ENCODE data around the gene NRG3. TPM values are rescaled to one million over a fixed set of nuclear protein-coding genes. Genes with fewer than 3 reads are reported as not detected.

The NRG3 gene
- total RNA-seq, 2 experiments from 2014 or later = not detected

DNA sequence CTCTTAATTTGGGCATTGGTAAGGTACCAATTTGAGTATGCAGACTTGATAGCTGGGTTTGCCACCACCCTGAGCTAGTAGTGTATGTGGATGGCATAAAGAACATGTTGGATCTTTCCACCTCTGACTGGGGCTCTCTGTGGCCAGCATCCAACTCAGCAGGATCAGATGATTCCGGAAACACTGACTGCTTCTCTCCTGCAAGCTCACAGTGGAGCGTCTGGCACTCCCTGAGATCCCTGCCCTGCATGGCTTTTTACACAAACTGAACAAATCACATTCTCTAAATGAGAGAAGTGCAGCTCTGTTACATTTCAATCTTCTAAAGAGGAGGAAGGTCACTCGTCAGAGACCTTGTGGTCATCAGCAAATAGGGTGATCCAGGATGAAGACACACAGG is 1057.5 kb downstream of the NRG3 start:
- no peak for DNase-seq
- intact Hi-C loops (cut with DNase I, micrococcal nuclease) = no loop called here
- POLR2A ChIA-PET = no interaction called here

DNA sequence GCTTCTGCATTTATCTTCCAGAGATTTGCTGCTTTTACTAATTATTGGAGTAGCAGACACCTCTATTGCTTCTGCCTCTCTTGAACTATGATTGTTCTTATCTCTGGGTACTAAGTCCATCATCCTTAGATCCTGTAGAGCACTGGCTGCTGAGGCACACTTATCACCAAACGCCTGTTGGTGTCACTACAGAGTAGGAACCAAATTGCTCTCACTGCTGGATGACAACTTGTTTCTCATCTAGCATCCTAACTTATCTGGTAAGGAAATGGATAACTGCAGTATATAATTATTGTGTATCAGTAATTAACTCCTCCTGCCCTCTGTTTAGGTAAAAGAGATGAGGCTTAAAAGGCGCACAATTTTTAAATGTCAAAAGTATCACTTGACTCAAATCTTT is 1059.4 kb downstream of the NRG3 start:
- intact Hi-C loops (cut with DNase I, micrococcal nuclease) = no loop called here
- Mint-ChIP-seq H3K4me1 (ENCODE audit: low read depth) (no peaks in the 10 kb centered on the region), H3K9me3 (peaks cover 2% of the 10 kb centered on the region), H3K4me3 (no peak overlapping the region), H3K36me3 (ENCODE audit: low read depth) (no peaks in the 10 kb centered on the region), H3K27me3 (no peaks in the 10 kb centered on the region), H3K27ac (no peak overlapping the region)
- Histone ChIP-seq H3K36me3 (ENCODE audit: insufficient read depth, low read length) (no peaks in the 10 kb centered on the region), H3K4me3 (ENCODE audit: low read length) (no peak overlapping the region), H3K9me3 (ENCODE audit: control insufficient read depth in 1 of 2, insufficient read depth in 1 of 2, low read length in 2 of 2) (peaks cover 0 to 2% of the 10 kb centered on the region in 2 experiments), H3K27me3 (ENCODE audit: control insufficient read depth in 1 of 2, insufficient read depth in 2 of 2, low read length in 2 of 2) (no peaks in the 10 kb centered on the region), H3K27ac (ENCODE audit: low read depth in 1 of 2, low read length in 2 of 2) (no peak overlapping the region), H3K4me1 (ENCODE audit: insufficient read depth, low read length) (no peaks in the 10 kb centered on the region)
- CTCF ChIA-PET = no interaction called here
- DNase-seq = no peak
- POLR2A ChIA-PET = no interaction called here
- TF ChIP-seq, protein P1, sequence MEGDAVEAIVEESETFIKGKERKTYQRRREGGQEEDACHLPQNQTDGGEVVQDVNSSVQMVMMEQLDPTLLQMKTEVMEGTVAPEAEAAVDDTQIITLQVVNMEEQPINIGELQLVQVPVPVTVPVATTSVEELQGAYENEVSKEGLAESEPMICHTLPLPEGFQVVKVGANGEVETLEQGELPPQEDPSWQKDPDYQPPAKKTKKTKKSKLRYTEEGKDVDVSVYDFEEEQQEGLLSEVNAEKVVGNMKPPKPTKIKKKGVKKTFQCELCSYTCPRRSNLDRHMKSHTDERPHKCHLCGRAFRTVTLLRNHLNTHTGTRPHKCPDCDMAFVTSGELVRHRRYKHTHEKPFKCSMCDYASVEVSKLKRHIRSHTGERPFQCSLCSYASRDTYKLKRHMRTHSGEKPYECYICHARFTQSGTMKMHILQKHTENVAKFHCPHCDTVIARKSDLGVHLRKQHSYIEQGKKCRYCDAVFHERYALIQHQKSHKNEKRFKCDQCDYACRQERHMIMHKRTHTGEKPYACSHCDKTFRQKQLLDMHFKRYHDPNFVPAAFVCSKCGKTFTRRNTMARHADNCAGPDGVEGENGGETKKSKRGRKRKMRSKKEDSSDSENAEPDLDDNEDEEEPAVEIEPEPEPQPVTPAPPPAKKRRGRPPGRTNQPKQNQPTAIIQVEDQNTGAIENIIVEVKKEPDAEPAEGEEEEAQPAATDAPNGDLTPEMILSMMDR (IDR thresholded peaks at IDR 0.05) = no peak
- ATAC-seq (ENCODE audit: poor library complexity) = no peak

More for the DNA sequence above, 1057.5 kb downstream of the NRG3 start:
- no peaks in the 10 kb centered on the region for H3K4me1 ChIP-seq (ENCODE audit: insufficient read depth, low read length)
- no peaks in the 10 kb centered on the region for H3K36me3 Mint-ChIP-seq (ENCODE audit: low read depth)
- no peak overlapping the region for H3K27ac ChIP-seq (ENCODE audit: low read depth in 1 of 2, low read length in 2 of 2)
- CTCF ChIA-PET = no interaction called here
- no peaks in the 10 kb centered on the region for H3K36me3 ChIP-seq (ENCODE audit: insufficient read depth, low read length)
- no peaks in the 10 kb centered on the region for H3K9me3 ChIP-seq (ENCODE audit: control insufficient read depth in 1 of 2, insufficient read depth in 1 of 2, low read length in 2 of 2)
- H3K4me3 Mint-ChIP-seq = no peak overlapping the region
- peaks cover 2% of the 10 kb centered on the region for H3K9me3 Mint-ChIP-seq
- no peak overlapping the region for H3K27ac Mint-ChIP-seq
- H3K4me1 Mint-ChIP-seq (ENCODE audit: low read depth) = no peaks in the 10 kb centered on the region
- H3K4me3 ChIP-seq (ENCODE audit: low read length) = no peak overlapping the region
- ATAC-seq (ENCODE audit: poor library complexity) = no peak
- H3K27me3 ChIP-seq (ENCODE audit: control insufficient read depth in 1 of 2, insufficient read depth in 2 of 2, low read length in 2 of 2) = no peaks in the 10 kb centered on the region
- TF ChIP-seq, protein P1 (IDR thresholded peaks at IDR 0.05) = no peak
- H3K27me3 Mint-ChIP-seq = no peaks in the 10 kb centered on the region

DNA sequence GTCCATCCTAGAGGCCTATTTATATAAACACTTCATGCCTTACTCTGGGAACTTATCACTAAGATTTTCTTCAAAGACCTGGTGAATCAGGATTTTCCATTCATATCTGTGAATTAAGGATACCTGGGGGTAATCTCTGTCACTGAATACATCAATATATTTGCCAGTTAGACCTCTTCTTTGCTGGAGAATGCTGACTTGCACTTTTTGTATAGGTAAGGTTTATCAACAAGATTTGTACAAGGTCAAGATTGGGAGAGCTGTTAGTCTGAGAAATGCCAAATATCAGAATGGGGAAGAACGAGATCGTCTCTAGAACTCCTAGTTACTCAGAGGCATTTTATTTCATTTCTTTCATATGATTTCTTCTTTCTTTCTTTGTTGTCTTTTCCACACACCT is 1060.0 kb downstream of the NRG3 start:
- DNase-seq = no peak
- no peaks in the 10 kb centered on the region for H3K4me1 ChIP-seq (ENCODE audit: insufficient read depth, low read length)
- no peak overlapping the region for H3K4me3 ChIP-seq (ENCODE audit: low read length)
- peaks cover 2% of the 10 kb centered on the region for H3K9me3 Mint-ChIP-seq
- peaks cover 0 to 5% of the 10 kb centered on the region in 2 experiments for H3K9me3 ChIP-seq (ENCODE audit: control insufficient read depth in 1 of 2, insufficient read depth in 1 of 2, low read length in 2 of 2)
- CTCF ChIA-PET = no interaction called here
- no peaks in the 10 kb centered on the region for H3K4me1 Mint-ChIP-seq (ENCODE audit: low read depth)
- H3K27ac Mint-ChIP-seq = no peak overlapping the region
- no peak overlapping the region for H3K4me3 Mint-ChIP-seq
- no peaks in the 10 kb centered on the region for H3K36me3 Mint-ChIP-seq (ENCODE audit: low read depth)
- no peaks in the 10 kb centered on the region for H3K36me3 ChIP-seq (ENCODE audit: insufficient read depth, low read length)
- H3K27ac ChIP-seq (ENCODE audit: low read depth in 1 of 2, low read length in 2 of 2) = no peak overlapping the region
- no peaks in the 10 kb centered on the region for H3K27me3 Mint-ChIP-seq
- no peaks in the 10 kb centered on the region for H3K27me3 ChIP-seq (ENCODE audit: control insufficient read depth in 1 of 2, insufficient read depth in 2 of 2, low read length in 2 of 2)
- intact Hi-C loops (cut with DNase I, micrococcal nuclease) = no loop called here
- ATAC-seq (ENCODE audit: poor library complexity) = no peak
- POLR2A ChIA-PET = no interaction called here
- TF ChIP-seq, protein P1 (IDR thresholded peaks at IDR 0.05) = no peak
